NOMO-1 treated with DMSO at 0.1 percent for 48 hours (cell line): Measurements from ENCODE around the gene PCDHA13.
"Not testable (repeated sequence)": the region's sequence is repeated elsewhere in the genome, so short reads cannot be mapped to it uniquely, and the experiment has no call there.

ENCODE experiments used
- DNase-seq: peaks from one replicate; lab custom pipeline; 2025; ENCODE audit not compliant: unreplicated experiment; lab: John Stamatoyannopoulos, UW

The PCDHA13 gene

GRCh38 chr5:140870221-140871201 lies 11.4 kb upstream of the PCDHA13 start:
- no peak for DNase-seq

- no peak for DNase-seq
Measured at GRCh38 chr5:140875085-140876065, 6.5 kb upstream of the PCDHA13 start, which contains the start of gene PCDHA12. TSS of gene PCDHA12 (plus strand) at chr5:140875308. CDS start at chr5:140875473, 165 bp downstream.

- DNase-seq, result not testable (repeated sequence)
Measured at GRCh38 chr5:140876541-140877261, 5.2 kb upstream of the PCDHA13 start.

GRCh38 chr5:140877262-140877581 lies 4.7 kb upstream of the PCDHA13 start:
- DNase-seq, result no peak

- no peak for DNase-seq
Measured at GRCh38 chr5:140882591-140882899, 621 bp downstream of the PCDHA13 start.

- no peak for DNase-seq
Measured at GRCh38 chr5:140883373-140883772, 1.4 kb downstream of the PCDHA13 start.

GRCh38 chr5:140883927-140884697 lies 2.2 kb downstream of the PCDHA13 start:
- DNase-seq, result no peak

GRCh38 chr5:140916325-140916724 lies 34.4 kb downstream of the PCDHA13 start:
- no peak for DNase-seq

- no peak for DNase-seq
Measured at GRCh38 chr5:140923601-140924000, 41.7 kb downstream of the PCDHA13 start.

GRCh38 chr5:140925806-140926442 lies 44.0 kb downstream of the PCDHA13 start, which contains the start of gene PCDHAC1:
TSS of gene PCDHAC1 (plus strand) at chr5:140926299. CDS start at chr5:140926893, 594 bp downstream.
- DNase-seq, result no peak

GRCh38 chr5:140926443-140927227 lies 44.7 kb downstream of the PCDHA13 start:
- DNase-seq, result no peak

GRCh38 chr5:140927228-140927573 lies 45.3 kb downstream of the PCDHA13 start:
- DNase-seq, result no peak
